Lower leg skin (tissue), 4 donors: Measurements from ENCODE around the gene KCNK3. TPM values are rescaled to one million over a fixed set of nuclear protein-coding genes. Genes with fewer than 3 reads are reported as not detected.

Experiments used
- DNase-seq, 2 donors: peaks; one replicate each; pipeline ENCODE4 v3.0.0-alpha.2; 2019; ENCODE audit warnings: low spot score in 2 of 2
- H3K4me3 ChIP-seq: fragments of 200-600 bp; sonication (generic); 2 replicates; pipeline ENCODE4 v1.5.1; 2017; ENCODE audit warnings: mild to moderate bottlenecking, low read depth; ENCODE audit not compliant: poor library complexity, severe bottlenecking
- CTCF ChIP-seq, 3 donors: fragments of 450-650 bp; IDR thresholded peaks; one replicate each; pipeline ENCODE4 v1.5.1; 2016; ENCODE audit warnings: antibody characterized with exemption in 3 of 3, mild to moderate bottlenecking in 3 of 3, moderate library complexity in 2 of 3
- POLR2A ChIP-seq, 2 donors: fragments of 450-650 bp; IDR thresholded peaks; one replicate each; pipeline ENCODE4 v1.6.1; 2016 to 2017; ENCODE audit warnings: antibody characterized with exemption in 2 of 2, mild to moderate bottlenecking in 1 of 2, moderate library complexity in 1 of 2
- WGBS, 2 donors: methylation state at CpG; one replicate each; pipeline ENCODE4 v1.1.5; 2018; 5-methylcytosine and 5-hydroxymethylcytosine counted together
- intact Hi-C: fragments of 100-400 bp; cut with DNase I; formaldehyde crosslinking; loops from one replicate; pipeline ENCODE4 v1.15.0; 2023; ENCODE audit warnings: low total_unique reads
- total RNA-seq, 4 donors: library from RNA; depleted of rRNA; stranded (reverse); fragments of >200 nt; gene quantifications; one replicate each; pipeline ENCODE4 v1.1.0, GENCODE V29; 2016

Gene KCNK3
- total RNA-seq, 4 donors from 2014 or later, result 0.42 to 3.1 (median 0.69) TPM; not detected in 1

DNA sequence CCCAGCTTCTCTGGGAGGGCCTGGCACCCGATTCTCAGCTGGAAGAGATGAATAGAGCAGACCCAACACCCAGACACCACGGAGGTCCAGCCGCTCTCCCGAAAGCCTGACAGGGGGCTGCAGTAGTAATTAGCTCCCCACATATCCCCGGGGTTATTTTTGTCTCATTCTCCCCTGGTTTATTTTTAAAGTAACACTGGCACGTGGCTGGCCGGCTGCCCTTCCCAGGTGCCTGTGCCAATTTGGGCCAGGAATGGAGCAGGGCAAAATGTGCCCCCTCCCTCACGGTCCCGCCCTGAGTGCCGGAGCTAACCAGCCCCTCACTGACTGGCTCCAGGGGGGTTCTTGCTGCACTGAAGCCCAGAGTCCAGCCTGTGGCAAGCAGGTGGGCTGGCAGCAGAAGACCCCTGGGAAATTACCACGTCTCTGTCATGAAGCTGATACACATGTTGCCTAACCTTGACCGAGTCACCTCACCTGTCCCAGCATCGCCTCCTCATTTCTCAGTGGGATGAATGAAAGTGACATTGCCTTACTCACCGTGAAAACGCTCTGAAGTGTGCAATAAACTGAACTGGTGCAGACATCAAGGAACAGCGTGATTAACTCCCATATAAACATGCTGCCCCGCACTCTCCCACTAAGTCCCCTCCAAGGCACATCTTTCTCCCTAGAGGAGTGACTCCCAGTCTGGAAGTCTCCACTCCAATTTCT is 18.4 kb downstream of the KCNK3 start:
- no peak overlapping the region for H3K4me3 ChIP-seq
- TF ChIP-seq CTCF (IDR thresholded peaks at IDR 0.05) (no peak), POLR2A (IDR thresholded peaks at IDR 0.05) (no peak)
- 51 to 57% methylated on average over 17 of the region's 17 CpGs for WGBS, 2 donors
- intact Hi-C loops, result loop anchor here (10.0 kb wide), 1 partner anchor 1194 kb away; no protein-coding TSS in a partner anchor
- DNase-seq, result no peak

DNA sequence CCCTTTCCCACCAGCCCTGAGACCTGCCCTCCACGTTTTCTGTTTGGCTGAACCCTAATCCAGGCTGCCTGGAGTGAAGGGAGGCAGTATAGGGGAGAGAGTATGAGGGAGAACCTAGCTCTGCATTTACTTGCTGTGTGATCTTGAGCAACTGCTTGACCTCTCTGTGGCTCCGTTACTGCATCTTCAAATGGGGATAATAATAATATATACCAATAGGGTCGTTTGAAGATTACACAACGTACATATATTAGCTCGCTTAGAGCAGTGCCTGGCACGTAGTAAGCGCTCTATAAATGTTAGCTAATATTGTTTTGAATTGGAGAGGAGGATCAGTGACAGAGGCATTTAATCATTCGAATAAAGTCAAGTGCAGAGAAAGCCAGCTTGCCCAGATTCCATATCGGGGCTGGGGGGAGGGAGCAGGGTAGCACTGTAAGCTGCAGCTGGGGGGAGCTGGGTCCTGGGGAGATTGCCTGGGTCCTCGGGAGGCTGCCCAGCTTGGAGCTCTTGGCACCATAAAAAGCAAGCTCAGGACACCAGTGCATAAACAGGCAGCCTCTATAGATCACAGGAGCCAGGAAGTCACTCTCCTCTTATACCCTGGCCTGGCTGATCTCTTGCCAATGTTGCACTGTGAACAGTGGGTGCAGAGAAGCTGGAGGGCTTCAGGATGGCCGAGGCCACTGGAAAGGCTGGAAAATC is 19.1 kb downstream of the KCNK3 start:
- no peak for DNase-seq
- TF ChIP-seq CTCF (IDR thresholded peaks at IDR 0.05) (no peak), POLR2A (IDR thresholded peaks at IDR 0.05) (no peak)
- H3K4me3 ChIP-seq, result no peak overlapping the region
- intact Hi-C loops, result loop anchor here (10.0 kb wide), 1 partner anchor 1193 kb away; no protein-coding TSS in a partner anchor
- WGBS, 2 donors, result 67 to 68% methylated on average over 11 of the region's 11 CpGs

DNA sequence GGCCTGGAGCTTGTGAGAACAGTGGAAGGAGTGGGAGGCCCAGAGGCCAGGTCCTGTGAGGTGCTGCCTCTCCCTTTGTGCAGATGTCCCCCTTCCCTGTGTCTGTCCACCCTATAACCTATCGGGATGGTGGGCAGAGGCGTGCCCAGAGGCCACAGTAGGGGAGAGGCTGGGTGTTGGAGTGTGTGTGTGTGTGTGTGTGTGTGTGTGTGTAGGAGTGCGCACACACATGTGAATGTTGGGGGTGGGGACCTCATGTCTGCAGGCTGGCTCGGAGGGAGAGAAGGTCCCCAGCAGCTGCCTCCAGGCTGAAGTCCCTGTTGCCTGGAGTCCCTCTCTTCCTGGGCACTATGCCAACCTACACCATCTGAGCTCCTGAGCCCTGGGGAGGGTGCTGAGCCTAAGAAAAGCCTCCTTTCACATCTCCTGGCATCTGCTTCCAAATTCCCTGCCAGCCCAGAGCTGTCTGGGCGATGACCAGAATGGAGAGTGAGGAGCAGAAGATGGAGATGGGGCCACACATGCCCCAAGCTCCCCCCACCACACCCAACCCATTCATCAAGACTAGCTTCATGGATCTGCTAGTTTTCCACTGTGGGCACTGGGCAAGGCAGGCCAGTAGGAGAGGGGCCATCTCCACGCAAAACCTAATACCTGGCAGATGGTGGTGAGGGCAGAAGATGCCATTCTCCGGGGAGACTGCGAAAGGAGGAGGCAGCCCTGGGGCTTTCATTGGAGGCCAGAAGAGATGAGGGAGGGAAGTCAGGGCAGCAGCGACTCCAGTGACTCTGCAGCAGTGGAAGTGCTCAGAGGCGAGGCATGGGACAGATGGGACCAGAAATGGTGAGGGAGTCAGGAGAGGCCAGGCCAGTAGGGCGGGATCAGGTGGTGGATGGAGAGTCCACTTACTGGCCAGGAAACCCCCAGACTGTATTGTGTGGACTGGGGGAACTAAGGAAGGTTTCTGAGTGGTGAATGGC is 20.3 kb downstream of the KCNK3 start:
- TF ChIP-seq POLR2A (IDR thresholded peaks at IDR 0.05) (no peak), CTCF (IDR thresholded peaks at IDR 0.05) (no peak)
- no peak for DNase-seq
- intact Hi-C loops, result loop anchor here (10.0 kb wide), 1 partner anchor 1192 kb away; no protein-coding TSS in a partner anchor
- H3K4me3 ChIP-seq, result no peak overlapping the region
- 68% methylated on average over 11 of the region's 11 CpGs for WGBS, 2 donors

DNA sequence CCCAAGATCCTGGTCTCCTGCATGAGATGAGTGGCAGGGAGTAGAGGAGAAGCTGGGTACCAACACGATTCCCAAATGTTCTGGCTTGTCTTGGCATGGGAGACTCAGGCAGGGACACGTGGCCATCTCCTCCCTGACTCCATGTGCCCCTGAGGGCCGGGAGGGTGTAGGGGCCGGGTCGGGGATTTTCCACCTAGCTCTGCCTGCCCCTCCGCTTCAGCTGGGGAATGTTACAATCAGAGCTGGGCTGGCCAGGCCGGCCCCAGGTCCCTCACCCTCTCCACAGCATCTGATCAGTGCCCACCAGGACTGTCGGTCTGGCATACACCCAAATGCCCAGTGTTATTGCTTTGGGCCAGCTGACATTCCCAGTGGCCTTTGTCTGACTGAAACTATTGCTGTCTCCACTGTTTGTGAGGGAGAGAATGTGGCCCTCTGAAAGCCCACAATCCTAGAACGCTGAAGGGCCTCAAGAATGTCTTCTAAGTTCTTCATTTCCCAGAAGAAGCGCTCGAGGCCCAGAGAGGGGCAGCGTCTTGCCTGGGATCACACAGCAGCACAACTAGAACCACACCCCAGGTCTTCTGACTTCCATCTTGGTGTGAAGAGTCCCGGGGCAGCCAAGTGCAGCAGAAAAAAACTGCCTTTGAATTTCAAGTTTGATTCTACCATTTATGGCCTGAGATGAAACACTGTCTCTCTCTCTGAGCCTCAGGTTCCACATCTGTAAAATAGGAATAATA is 23.2 kb downstream of the KCNK3 start:
- intact Hi-C loops, result loop anchor here (10.0 kb wide), 1 partner anchor 1189 kb away; no protein-coding TSS in a partner anchor
- DNase-seq, result no peak

More for the DNA sequence above, 23.2 kb downstream of the KCNK3 start:
- TF ChIP-seq CTCF (IDR thresholded peaks at IDR 0.05), result no peak
- no peak for TF ChIP-seq POLR2A (IDR thresholded peaks at IDR 0.05)
- WGBS, 2 donors, result 65 to 75% methylated on average over 13 of the region's 13 CpGs
- H3K4me3 ChIP-seq, result no peak overlapping the region
